ENCODE data around the gene ZFPM1.

The ZFPM1 gene

GRCh38 chr16:88481851-88482250 lies 28.8 kb downstream of the ZFPM1 start:
- ATAC-seq: no peak
- TF ChIP-seq CSRNP3 (CRISPR knock-in tag; IDR thresholded peaks at IDR 0.05) (no peak), ZC3H10 (CRISPR knock-in tag; IDR thresholded peaks at IDR 0.05) (no peak), ZFP3 (CRISPR knock-in tag; IDR thresholded peaks at IDR 0.05) (no peak), SNAI2 (CRISPR knock-in tag; IDR thresholded peaks at IDR 0.05) (no peak), ZFP30 (CRISPR knock-in tag; IDR thresholded peaks at IDR 0.05) (no peak), BACH2 (CRISPR knock-in tag; IDR thresholded peaks at IDR 0.05; ENCODE audit: borderline replicate concordance) (no peak), OSR1 (CRISPR knock-in tag; IDR thresholded peaks at IDR 0.05) (no peak), CREB5 (CRISPR knock-in tag; IDR thresholded peaks at IDR 0.05; ENCODE audit: low read depth) (no peak)

GRCh38 chr16:88482630-88483391 lies 29.7 kb downstream of the ZFPM1 start:
- TF ChIP-seq TCF4 (CRISPR knock-in tag; IDR thresholded peaks at IDR 0.05; ENCODE audit: borderline replicate concordance) (no peak), ISL1 (CRISPR knock-in tag; IDR thresholded peaks at IDR 0.05) (no peak), ZC3H10 (CRISPR knock-in tag; IDR thresholded peaks at IDR 0.05) (no peak), SNAI2 (CRISPR knock-in tag; IDR thresholded peaks at IDR 0.05) (no peak), ZNF8 (CRISPR knock-in tag; IDR thresholded peaks at IDR 0.05) (no peak)
- no peak for ATAC-seq

GRCh38 chr16:88483392-88483641 lies 30.2 kb downstream of the ZFPM1 start:
- TF ChIP-seq CSRNP3 (CRISPR knock-in tag; IDR thresholded peaks at IDR 0.05): no peak
- no peak for TF ChIP-seq GLIS3 (CRISPR knock-in tag; IDR thresholded peaks at IDR 0.05)
- no peak for TF ChIP-seq POU6F1 (CRISPR knock-in tag; IDR thresholded peaks at IDR 0.05; ENCODE audit: borderline replicate concordance, low read depth)
- TF ChIP-seq OSR1 (CRISPR knock-in tag; IDR thresholded peaks at IDR 0.05): no peak
- no peak for TF ChIP-seq ZNF70 (CRISPR knock-in tag; IDR thresholded peaks at IDR 0.05)
- TF ChIP-seq PPARA (CRISPR knock-in tag; IDR thresholded peaks at IDR 0.05; ENCODE audit: borderline replicate concordance): no peak
- TF ChIP-seq ZFP3 (CRISPR knock-in tag; IDR thresholded peaks at IDR 0.05): no peak
- TF ChIP-seq TOX (CRISPR knock-in tag; IDR thresholded peaks at IDR 0.05; ENCODE audit: borderline replicate concordance): no peak
- no peak for TF ChIP-seq TCF4 (CRISPR knock-in tag; IDR thresholded peaks at IDR 0.05; ENCODE audit: borderline replicate concordance)
- TF ChIP-seq ZNF565 (CRISPR knock-in tag; conservative IDR thresholded peaks at IDR 0.05; ENCODE audit: low read depth): no peak
- TF ChIP-seq TSHZ2 (CRISPR knock-in tag; IDR thresholded peaks at IDR 0.05): no peak
- no peak for TF ChIP-seq PATZ1 (CRISPR knock-in tag; IDR thresholded peaks at IDR 0.05; ENCODE audit: borderline replicate concordance)
- no peak for ATAC-seq
